ENCODE measurements around the gene KCNK5.

Gene KCNK5

DNA sequence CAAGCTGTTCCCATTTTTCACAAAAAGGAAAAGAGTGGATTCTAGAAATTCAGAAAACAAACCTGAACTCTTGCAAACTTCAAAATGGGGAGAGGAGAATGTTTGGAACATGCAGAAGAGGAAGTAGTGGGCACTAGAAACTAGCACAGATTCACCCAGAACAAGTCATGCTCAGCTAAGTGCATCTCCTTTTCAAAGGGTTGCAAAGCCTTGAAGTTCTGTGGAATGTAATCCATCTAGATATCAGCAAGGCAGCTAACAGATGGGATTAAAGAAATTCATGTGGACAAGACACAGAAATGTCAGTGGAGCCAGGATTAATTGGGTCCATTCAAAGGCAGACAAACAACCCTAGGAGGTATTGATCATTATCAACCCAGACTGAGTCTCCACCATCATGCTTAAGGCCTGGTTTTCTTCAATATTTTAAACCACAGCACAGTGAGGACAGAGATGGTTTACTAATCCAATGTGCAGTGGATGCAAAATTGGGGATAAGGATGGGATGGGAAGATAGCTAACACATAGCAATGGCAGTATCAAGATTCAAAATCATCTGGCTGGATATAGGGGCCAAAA, 31.3 kb downstream of the KCNK5 start:
- no peak for DNase-seq (ENCODE audit: low read depth)

- DNase-seq (ENCODE audit: low read depth), result no peak
These were observed 31.8 kb downstream of the KCNK5 start for GRCh38 chr6:39197521-39197920.

- DNase-seq (ENCODE audit: low read depth), result no peak
These were observed 32.6 kb downstream of the KCNK5 start for GRCh38 chr6:39196673-39197091.

- no peak for DNase-seq (ENCODE audit: low read depth)
These were observed 33.4 kb downstream of the KCNK5 start for GRCh38 chr6:39195792-39196385.

DNA sequence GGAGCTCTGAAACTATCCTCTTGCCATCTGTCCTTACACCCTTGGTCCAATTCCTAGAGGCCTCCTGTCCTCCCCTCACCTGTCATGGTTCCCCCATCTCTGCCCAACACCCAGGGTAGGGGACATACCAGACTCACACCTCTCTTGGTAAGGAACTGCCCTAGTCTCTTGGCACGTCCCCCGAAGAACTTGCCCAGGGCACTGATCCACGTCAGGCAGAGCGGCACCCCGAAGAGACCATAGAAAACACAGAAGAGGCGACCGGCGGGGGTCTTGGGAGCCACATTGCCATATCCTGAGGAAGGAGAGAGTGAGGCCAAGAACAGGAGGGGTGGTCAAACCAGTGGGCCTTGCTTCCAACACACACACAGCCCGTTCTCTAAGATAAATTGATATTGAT, 34.8 kb downstream of the KCNK5 start:
- DNase-seq (ENCODE audit: low read depth), result no peak

DNA sequence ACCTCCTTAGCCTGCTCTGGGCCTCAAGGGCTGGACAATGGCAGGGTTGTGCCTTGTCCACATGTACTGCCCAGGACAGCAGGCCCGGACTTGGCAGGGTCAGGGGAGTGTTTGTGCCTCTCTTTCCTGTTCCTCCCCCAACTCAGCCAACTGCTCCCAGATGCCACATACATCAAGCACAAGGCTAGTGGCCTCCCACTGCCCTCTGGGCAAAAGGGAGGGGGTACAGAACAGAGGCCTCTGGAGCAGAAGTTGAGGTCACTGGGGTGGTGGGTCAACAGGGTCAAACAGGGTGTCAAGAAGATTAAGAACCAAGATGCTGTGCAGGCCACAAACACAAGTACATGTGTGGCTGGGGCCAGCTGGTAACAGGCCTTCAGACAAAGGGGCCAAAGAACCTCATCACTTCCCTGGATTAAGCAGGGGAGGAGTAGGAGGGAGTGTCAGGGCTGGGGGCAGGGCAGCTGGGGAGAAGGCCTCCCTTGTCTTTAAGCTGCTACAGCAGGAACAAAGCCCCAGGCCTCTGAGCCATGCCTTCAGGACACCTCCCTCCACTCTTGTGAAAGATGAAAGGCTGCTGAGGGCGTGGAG, 36.0 kb downstream of the KCNK5 start:
- DNase-seq (ENCODE audit: low read depth), result no peak

DNA sequence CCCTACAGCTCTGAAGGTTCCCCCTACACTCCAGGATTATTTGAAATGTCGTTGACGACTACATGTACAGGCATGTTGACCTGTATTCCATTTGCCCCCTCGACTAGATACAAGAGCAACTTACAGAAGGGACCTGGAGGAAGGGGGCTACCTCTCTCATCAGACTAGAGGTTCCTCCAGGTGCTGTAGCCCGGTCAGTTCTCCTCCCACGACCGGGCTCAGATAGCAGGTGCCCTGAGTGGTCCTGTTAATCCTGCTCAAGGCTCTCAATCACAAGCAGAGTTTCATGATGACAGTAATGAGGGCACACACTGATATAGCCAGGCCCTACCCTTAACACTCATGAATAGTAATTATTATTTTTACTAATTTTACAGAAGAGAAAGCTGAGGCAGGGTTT, 36.5 kb downstream of the KCNK5 start:
- DNase-seq (ENCODE audit: low read depth), result no peak

DNA sequence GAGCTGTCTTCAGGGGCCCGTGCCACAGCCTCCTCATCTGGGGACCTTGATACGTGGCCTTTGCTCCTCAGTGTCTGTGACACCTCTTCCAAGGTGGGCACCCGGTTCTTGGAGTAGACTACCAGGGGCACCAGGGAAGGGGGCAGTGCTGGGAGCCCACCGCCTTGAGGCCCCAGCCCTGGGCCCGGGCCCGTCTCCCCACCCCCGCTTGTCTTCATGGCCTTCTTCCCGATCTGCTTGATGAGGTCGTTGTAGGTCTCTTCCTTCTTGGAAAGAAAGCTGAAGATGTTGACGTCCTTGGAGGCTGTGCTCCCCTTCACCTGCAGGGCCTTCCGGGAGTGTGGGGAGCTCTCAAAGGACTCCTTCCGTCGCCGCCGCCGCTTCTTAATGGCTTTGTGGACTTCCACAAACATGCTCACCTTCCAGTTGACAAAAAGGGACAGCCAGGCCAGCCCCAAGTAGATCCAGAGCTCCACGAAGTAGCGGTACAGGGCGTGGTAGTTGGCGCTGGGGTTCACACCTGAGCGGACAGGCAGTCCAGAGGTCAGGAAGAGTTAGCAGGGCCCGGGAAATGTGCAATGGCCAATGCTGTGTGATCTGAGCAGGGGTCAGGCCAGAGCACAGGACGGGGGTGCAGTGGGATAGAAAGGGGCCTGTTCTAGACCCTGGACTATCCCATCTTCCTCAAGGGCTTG, 37.9 kb downstream of the KCNK5 start:
- DNase-seq (ENCODE audit: low read depth), result no peak

DNA sequence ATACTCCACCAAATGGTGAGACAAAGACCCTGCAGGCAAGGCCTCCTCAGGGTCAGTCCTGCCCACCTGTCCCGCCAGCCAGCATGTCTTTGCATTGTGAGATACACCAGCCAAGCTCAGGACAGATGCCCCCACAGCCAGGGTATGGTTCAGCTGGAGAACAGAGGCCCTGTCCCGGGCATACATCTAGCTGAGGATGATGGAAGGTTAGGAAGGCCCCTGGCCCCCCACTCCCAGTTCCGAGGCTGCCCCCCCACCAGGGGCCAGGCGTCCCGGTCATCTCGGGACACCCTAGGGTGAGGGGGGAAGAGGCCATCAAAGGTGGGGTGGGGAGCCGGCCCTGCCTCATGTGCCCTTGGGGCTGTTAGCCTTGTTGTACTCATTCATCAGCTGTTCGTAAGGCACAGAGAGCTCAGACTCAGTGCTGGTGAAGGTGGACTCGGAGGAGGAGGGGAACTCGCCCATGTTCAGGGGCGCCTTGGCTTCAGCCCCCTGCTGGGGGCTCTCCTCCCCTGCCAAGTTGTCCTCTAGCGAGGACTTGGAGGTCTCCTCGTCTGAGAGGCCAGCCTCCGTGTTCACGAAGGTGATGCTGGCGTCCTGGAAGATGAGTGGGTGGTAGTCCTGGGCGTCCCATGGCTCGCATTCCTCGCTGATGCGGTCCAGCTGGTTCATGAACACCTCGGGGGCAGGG, 38.6 kb downstream of the KCNK5 start:
- no peak for DNase-seq (ENCODE audit: low read depth)

DNA sequence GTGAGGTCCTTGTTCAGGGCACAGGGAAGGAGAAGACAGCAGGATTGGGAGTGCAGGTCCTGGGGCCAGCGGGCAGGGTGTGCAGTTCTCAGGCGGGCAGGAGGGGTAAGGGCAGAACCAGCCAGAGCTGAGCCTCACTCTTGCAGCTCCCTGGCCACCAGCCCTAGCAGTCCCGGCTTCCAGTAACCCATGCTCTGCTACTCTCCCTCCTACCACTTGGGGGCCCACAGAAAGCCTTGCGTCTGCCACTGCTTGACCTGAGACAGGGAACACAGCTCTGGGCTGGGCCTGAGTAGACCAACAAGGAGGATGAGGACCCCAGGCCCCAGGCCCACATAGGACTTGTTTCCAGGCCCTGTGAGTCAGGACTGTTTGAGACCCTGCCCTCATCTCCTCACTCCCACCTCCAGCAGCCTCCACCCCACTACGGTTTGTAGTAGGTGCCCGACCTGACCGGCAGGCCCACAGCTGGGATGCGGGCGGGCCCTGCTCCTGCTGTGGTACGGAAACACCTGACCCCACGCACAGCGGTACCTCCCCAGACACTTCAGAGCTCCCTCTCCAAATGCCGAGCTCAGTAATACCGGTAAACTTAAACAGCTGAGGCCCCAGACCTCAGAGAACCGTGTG, 39.2 kb downstream of the KCNK5 start:
- peak; percentile 12 for DNase-seq (ENCODE audit: low read depth)

DNA sequence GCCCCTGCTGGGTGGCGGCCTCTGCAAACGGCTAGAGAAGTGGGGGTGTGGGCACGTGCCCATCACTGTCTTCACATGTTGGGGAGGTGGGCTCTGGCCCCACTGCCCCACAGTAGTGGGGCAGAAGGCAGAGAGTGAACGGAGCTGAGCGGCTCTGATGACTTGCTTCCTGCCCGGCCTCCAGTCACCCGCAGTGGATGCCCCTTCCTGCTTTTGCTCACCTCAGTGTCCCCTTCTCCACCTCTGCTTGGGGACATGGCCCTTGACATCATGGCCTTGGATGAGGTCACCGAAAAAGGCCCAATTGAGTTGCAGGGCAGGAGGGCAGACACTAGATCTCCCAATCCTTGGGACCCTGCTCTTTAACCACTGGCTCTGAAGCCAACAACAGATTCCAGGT, 40.1 kb downstream of the KCNK5 start:
- DNase-seq (ENCODE audit: low read depth), result no peak

- no peak for DNase-seq (ENCODE audit: low read depth)
These were observed 40.7 kb downstream of the KCNK5 start for GRCh38 chr6:39188571-39188970.

DNA sequence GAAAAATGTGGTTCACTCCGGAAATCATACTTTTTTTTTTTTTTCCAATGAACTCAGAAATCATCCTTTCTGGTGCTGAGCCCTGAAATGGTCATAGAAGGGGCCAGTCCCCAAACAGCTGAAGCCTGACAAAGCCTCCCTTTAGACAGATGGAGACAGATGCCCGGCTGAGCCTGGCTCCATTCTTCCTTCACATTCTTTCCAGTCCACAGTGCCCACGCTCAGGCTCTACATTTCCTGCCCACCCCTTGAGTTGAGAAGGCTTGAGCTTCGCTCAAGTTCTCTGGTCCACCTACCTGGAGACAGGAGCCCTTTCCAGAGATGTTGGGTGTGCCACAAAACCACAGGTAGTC, 41.2 kb downstream of the KCNK5 start:
- no peak for DNase-seq (ENCODE audit: low read depth)

DNA sequence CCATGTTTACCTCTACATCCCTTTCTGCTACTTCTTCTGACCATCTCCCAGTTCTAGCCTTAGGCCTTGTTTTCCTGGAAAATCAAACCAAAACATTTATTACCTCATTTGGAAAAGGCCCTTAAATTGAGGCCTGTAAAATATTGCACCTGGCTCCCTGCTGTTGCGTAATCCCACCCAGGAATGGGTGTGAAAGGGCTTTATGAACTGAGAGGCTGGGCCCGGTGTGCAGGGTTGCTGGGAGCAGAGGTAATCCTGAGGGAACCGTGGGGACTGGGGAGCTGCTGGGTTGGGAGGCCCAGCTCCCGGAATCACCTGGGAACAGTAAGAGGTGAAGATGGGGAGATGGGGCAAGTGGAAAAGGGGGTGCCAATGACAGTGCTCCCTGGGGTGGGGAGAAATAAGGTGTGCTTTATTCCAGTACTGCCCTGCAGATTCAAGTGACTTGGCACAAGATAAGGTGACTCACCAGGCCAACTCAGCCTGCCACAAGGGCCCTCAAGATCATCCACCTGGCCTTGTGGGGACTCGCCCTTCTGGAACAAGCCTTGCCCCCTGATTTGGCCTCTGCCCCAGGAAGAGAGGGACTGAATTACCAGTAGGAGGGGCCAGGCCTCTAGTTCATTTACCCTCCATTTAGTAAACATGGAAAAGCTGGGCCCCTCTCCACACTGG, 44.2 kb downstream of the KCNK5 start:
- DNase-seq (ENCODE audit: low read depth), result no peak

DNA sequence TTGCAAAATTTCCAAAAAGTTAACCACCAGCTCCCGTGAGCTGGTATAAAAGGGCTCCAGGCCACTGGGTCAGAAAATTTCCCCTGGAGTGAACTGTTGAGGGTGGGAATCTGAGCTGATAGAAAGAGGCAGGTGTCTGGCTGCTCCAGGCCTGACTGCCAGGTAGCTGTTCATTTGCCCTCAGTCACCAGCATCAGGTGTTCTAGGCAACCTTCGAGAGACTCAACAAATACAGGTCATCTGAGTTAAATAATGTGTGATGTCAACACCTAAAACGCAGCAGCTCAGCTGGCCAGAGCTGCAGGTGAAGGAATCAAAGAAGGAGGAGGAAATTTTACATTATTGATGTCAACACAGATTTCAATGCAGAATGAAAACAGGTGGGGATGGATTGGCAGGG, 46.7 kb downstream of the KCNK5 start:
- no peak for DNase-seq (ENCODE audit: low read depth)

DNA sequence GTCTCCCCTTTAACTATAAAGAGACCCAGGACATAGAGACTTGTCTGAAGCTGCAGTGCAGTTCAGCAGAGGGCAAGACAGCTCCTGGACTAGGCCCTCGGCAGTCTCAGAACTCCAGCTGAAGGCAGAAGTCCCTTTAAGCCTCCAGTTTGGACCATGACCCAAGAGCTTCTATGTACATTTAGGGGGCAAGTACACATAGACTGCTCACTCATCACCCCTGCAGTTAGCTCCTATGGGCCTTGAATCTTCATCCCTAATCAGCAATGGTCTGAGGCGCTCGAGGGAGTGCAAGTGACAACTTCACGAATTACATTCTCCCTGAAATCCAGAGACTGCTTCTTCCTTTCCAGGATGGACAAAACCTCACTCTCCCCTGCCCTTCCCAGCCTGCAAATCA, 47.4 kb downstream of the KCNK5 start:
- DNase-seq (ENCODE audit: low read depth), result no peak

DNA sequence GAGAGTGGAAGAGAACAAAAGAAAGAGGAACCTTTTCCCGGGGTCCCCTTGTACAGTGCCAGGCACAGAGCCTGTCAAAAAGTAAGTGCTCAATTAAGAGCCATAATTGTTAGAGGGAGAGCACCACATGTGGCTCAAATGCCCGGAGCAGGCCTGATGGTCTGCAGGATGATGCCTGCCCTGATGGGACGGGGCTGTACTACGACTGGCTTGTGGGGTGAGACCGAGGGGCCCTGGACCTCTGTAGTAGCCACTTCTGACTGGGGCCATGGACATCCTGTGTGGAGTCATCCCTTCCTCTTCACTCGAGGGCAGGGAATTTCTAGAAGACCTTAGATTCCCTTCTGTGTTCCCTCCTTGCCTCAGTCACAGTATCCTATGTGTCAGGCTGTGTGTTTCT, 47.9 kb downstream of the KCNK5 start:
- no peak for DNase-seq (ENCODE audit: low read depth)

- DNase-seq (ENCODE audit: low read depth), result no peak
These were observed 50.5 kb downstream of the KCNK5 start for GRCh38 chr6:39178804-39179203.

- DNase-seq (ENCODE audit: low read depth), result no peak
These were observed 51.0 kb downstream of the KCNK5 start for GRCh38 chr6:39178235-39178634.

- no peak for DNase-seq (ENCODE audit: low read depth)
These were observed 52.1 kb downstream of the KCNK5 start for GRCh38 chr6:39177130-39177529.

GRCh38 chr6:39173270-39173669, 56.0 kb downstream of the KCNK5 start:
- DNase-seq (ENCODE audit: low read depth), result no peak

- DNase-seq (ENCODE audit: low read depth), result no peak
These were observed 56.9 kb downstream of the KCNK5 start for GRCh38 chr6:39172377-39172757.

Data from iris pigment epithelial cell (primary cell).